GM23248 (cell line): ENCODE results near the gene SOX6. TPM values are rescaled to one million over a fixed set of nuclear protein-coding genes. Genes with fewer than 3 reads are reported as not detected.

ENCODE experiments used
- DNase-seq: peaks from one replicate; pipeline ENCODE4 v3.0.0-alpha.2; 2015
- H2AFZ ChIP-seq: fragments of 200-600 bp; sonication (generic); 2 replicates; pipeline ENCODE4 v1.6.1; 2016; ENCODE audit warnings: antibody characterized with exemption
- H3F3A ChIP-seq: fragments of 200-600 bp; sonication (generic); 2 replicates; pipeline ENCODE4 v1.6.1; 2016; ENCODE audit warnings: mild to moderate bottlenecking, antibody characterized with exemption, mixed run types; ENCODE audit not compliant: insufficient read depth
- H3K27ac ChIP-seq: fragments of 200-600 bp; sonication (generic); 2 replicates; pipeline ENCODE4 v1.5.1; 2016; ENCODE audit warnings: mild to moderate bottlenecking
- H3K27me3 ChIP-seq: fragments of 200-600 bp; sonication (generic); replicated peaks from 2 replicates; pipeline ENCODE4 v1.6.1; 2016; ENCODE audit warnings: mild to moderate bottlenecking; ENCODE audit not compliant: insufficient read depth
- H3K36me3 ChIP-seq: fragments of 200-600 bp; sonication (generic); 2 replicates; pipeline ENCODE4 v1.6.1; 2016; ENCODE audit warnings: low read depth, mild to moderate bottlenecking
- H3K4me1 ChIP-seq: fragments of 200-600 bp; sonication (generic); 2 replicates; pipeline ENCODE4 v1.6.1; 2016; ENCODE audit warnings: mild to moderate bottlenecking; ENCODE audit not compliant: insufficient read depth
- H3K4me2 ChIP-seq: fragments of 200-600 bp; sonication (generic); one replicate; pipeline ENCODE4 v1.6.1; 2016; ENCODE audit warnings: mild to moderate bottlenecking; ENCODE audit not compliant: unreplicated experiment
- H3K4me3 ChIP-seq: fragments of 200-600 bp; sonication (generic); 2 replicates; pipeline ENCODE4 v1.5.1; 2016; ENCODE audit warnings: mild to moderate bottlenecking
- H3K79me2 ChIP-seq: fragments of 200-600 bp; sonication (generic); 2 replicates; pipeline ENCODE4 v1.6.1; 2016; ENCODE audit warnings: mild to moderate bottlenecking; ENCODE audit not compliant: insufficient read depth
- H3K9ac ChIP-seq: fragments of 200-600 bp; sonication (generic); 2 replicates; pipeline ENCODE4 v1.6.1; 2016; ENCODE audit warnings: mild to moderate bottlenecking
- H3K9me2 ChIP-seq: fragments of 200-600 bp; sonication (generic); 2 replicates; pipeline ENCODE4 v1.6.1; 2016; ENCODE audit warnings: mixed run types, mild to moderate bottlenecking, moderate library complexity; ENCODE audit not compliant: insufficient read depth
- H3K9me3 ChIP-seq: fragments of 200-600 bp; sonication (generic); one replicate; pipeline ENCODE4 v1.6.1; 2017; ENCODE audit warnings: low read depth
- H4K20me1 ChIP-seq: fragments of 200-600 bp; sonication (generic); 2 replicates; pipeline ENCODE4 v1.6.0; 2016; ENCODE audit not compliant: insufficient read depth
- EZH2 ChIP-seq: fragments of 200-600 bp; sonication (generic); IDR thresholded peaks from 2 replicates; pipeline ENCODE4 v1.6.1; 2018; ENCODE audit warnings: antibody characterized with exemption, mild to moderate bottlenecking; ENCODE audit not compliant: insufficient read depth, poor library complexity, severe bottlenecking
- EZH2phosphoT487 ChIP-seq: fragments of 200-600 bp; sonication (generic); IDR thresholded peaks from 2 replicates; pipeline ENCODE4 v1.6.1; 2018; ENCODE audit warnings: antibody characterized with exemption, moderate library complexity, mild to moderate bottlenecking, low read depth; ENCODE audit not compliant: insufficient read depth
- WGBS, 2 experiments: methylation state at CpG; one replicate each; pipeline ENCODE4 v1.1.6; 2015 to 2017; ENCODE audit warnings: low lambda C conversion rate in 2 of 2, low coverage in 1 of 2; ENCODE audit errors: missing lambda C conversion rate in 2 of 2; 5-methylcytosine and 5-hydroxymethylcytosine counted together
- in situ Hi-C: fragments of 300-500 bp; cut with MboI; formaldehyde crosslinking; loops from 2 replicates; pipeline ENCODE4 v1.15.0; 2020
- polyA plus RNA-seq: library from polyadenylated mRNA; unstranded; fragments of >200 nt; fragmentation: Nextera tagmentation; extraction: Ambion mirVana; gene quantifications from 2 replicates; pipeline ENCODE4 v1.2.1, GENCODE V29; 2016
- total RNA-seq: library from RNA; depleted of rRNA; stranded (reverse); fragments of >200 nt; shearing (Covaris generic); gene quantifications from 2 replicates; pipeline ENCODE4 v1.2.3, GENCODE V29; 2014

The SOX6 gene
- total and polyA plus RNA-seq, 2 experiments from 2014 or later, result under 0.01 to 0.49 TPM

DNA sequence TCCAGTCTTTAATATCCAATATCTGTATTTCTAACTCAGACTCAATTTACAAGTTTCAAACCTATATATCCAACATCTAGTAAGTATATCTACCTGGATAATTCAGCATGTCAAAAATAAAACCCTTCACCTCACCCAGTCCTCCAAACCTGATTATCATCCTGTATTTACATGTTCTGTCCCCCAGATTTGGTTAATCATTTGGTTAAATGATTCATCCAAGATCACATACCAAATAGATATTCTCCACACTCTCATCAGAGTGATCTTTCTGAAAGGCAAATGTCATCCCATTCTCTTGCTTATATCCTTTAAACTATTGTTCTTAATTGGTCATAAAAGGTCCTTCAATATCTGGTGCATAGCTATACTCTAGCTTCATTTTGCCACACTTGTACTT is 199.0 kb downstream of the SOX6 start:
- Histone ChIP-seq H3K27ac (no peak overlapping the region), H3K4me1 (no peaks in the 10 kb centered on the region), H3K4me3 (no peak overlapping the region), H4K20me1 (no peaks in the 10 kb centered on the region), H3K79me2 (no peaks in the 10 kb centered on the region), H2AFZ (no peak overlapping the region), H3K27me3 (no peaks in the 10 kb centered on the region), H3K4me2 (no peak overlapping the region), H3K9me3 (no peaks in the 10 kb centered on the region), H3F3A (no peaks in the 10 kb centered on the region), H3K9me2 (no peaks in the 10 kb centered on the region), H3K36me3 (no peaks in the 10 kb centered on the region), H3K9ac (no peak overlapping the region)
- in situ Hi-C loops, result no loop called here
- TF ChIP-seq EZH2phosphoT487, result no peak
- no peak for DNase-seq

DNA sequence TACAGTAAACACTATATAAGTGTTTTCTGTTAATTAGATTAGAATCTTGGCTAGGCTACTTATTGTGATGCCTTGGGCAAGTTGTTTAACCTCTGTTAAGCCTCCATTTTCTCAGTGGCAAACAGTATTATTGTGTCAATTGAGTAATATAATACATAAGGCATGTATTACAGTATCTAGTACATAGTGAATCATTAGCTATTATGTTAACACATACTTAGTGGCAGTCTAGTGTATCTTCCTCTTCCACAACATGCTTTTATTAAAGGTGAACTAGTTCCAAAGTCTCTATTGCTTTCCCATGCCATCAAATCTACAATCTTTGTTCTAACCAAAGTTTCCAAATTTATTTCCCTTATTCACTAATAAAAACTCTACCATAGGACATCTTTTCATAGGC is 200.9 kb downstream of the SOX6 start:
- Histone ChIP-seq H3K27ac (no peak overlapping the region), H3F3A (no peaks in the 10 kb centered on the region), H3K4me2 (no peak overlapping the region), H3K79me2 (no peaks in the 10 kb centered on the region), H3K36me3 (no peaks in the 10 kb centered on the region), H3K4me3 (no peak overlapping the region), H4K20me1 (no peaks in the 10 kb centered on the region), H3K9me3 (no peaks in the 10 kb centered on the region), H2AFZ (no peak overlapping the region), H3K9me2 (no peaks in the 10 kb centered on the region), H3K27me3 (0 out of 2 replicates have a peak, but pooled peaks cover 3% of the 10 kb centered on the region), H3K4me1 (no peaks in the 10 kb centered on the region), H3K9ac (no peak overlapping the region)
- in situ Hi-C loops, result no loop called here
- DNase-seq, result no peak
- TF ChIP-seq EZH2phosphoT487 (no peak), EZH2 (no peak)

DNA sequence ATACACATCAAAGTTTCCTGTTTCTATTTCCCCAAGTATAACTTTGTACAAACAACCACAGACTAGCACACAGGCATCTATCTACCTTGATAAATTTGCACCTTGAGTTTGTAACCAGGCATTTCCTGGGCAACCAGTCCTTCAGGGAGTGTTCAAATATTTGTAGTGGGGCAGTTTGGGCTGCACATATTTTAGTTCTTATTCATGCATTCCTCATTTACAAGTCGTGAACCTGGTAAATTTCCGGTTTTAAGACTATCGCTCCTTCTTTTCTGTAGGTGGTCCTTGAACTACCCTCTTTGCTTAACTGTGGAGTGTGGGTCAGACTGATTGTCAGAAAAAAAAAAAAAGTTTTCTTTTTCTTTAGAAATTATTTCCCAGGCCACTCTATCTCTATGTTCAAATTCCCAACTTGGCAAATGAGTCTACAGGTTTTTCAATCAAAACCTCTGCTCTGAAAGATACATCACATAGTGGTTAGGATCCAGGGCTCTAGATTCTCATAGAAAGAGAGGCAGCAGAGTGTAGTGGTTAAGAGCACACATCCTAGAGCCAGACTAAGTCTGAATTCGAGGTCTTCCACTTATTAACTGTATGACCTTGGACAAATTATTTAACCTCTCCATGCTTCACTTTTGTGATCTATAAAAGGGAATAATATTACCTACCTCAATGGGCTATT is 201.5 kb downstream of the SOX6 start:
- TF ChIP-seq EZH2, result no peak
- TF ChIP-seq EZH2phosphoT487, result no peak
- Histone ChIP-seq H3K4me2 (no peak overlapping the region), H3K4me1 (no peaks in the 10 kb centered on the region), H3F3A (no peaks in the 10 kb centered on the region), H3K9me2 (no peaks in the 10 kb centered on the region), H3K79me2 (no peaks in the 10 kb centered on the region), H3K4me3 (no peak overlapping the region), H3K9me3 (no peaks in the 10 kb centered on the region), H3K27me3 (0 out of 2 replicates have a peak, but pooled peaks cover 6% of the 10 kb centered on the region), H4K20me1 (no peaks in the 10 kb centered on the region), H2AFZ (no peak overlapping the region), H3K9ac (no peak overlapping the region), H3K27ac (no peak overlapping the region), H3K36me3 (no peaks in the 10 kb centered on the region)
- in situ Hi-C loops, result no loop called here
- DNase-seq, result no peak
- WGBS, 2 experiments, result 38 to 40% methylated on average over 4 of the region's 4 CpGs

DNA sequence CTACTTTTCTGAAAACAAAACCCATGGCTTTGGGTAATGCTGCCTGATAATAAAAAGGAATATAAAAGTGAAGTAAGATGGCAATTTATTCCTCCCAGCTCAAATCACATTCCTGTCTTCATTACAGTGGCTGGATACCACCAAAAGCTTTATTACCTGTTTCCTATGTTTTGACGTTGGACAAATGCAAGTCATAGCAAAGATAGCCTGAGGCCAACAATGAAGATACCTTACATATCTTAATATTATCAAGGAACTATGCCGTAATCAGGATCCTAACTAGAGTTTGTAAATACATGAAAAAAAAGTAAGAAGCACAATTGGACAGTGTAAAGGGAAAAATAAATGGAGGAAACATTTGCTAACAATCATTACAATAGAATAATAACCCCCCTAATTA is 202.4 kb downstream of the SOX6 start:
- Histone ChIP-seq H3K4me2 (no peak overlapping the region), H2AFZ (no peak overlapping the region), H3K9me3 (no peaks in the 10 kb centered on the region), H3F3A (no peaks in the 10 kb centered on the region), H3K36me3 (no peaks in the 10 kb centered on the region), H3K27me3 (0 out of 2 replicates have a peak, but pooled peaks cover 6% of the 10 kb centered on the region), H3K9me2 (no peaks in the 10 kb centered on the region), H3K4me1 (no peaks in the 10 kb centered on the region), H3K4me3 (no peak overlapping the region), H4K20me1 (no peaks in the 10 kb centered on the region), H3K27ac (no peak overlapping the region), H3K9ac (no peak overlapping the region), H3K79me2 (no peaks in the 10 kb centered on the region)
- DNase-seq, result no peak
- TF ChIP-seq EZH2 (no peak), EZH2phosphoT487 (no peak)
- in situ Hi-C loops, result no loop called here
- 35 to 49% methylated on average over 2 of the region's 2 CpGs for WGBS, 2 experiments

DNA sequence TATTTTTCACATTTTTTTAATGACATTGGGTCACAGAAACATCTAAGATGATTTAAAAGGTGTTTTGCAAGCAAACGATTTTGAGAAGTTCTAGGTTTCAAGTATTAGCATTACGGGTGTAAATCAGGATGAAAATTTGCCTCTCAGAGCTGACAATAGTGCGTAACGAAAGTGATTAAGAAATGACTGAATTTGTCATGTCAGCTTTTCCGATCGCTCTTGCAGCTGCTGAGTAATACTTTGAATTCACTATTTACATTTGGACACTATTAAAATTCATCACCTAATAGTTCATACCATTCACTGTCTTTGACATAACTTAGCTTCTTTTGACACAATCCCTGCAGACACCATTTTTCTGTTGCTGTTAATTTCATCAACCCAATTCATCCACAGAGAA is 205.2 kb downstream of the SOX6 start:
- Histone ChIP-seq H3K4me2 (no peak overlapping the region), H3K4me3 (no peak overlapping the region), H2AFZ (no peak overlapping the region), H3K36me3 (no peaks in the 10 kb centered on the region), H3K9me2 (no peaks in the 10 kb centered on the region), H3K27ac (no peak overlapping the region), H3F3A (no peaks in the 10 kb centered on the region), H3K4me1 (no peaks in the 10 kb centered on the region), H3K9ac (no peak overlapping the region), H3K79me2 (no peaks in the 10 kb centered on the region), H3K27me3 (0 out of 2 replicates have a peak, but pooled peaks cover 6% of the 10 kb centered on the region), H4K20me1 (no peaks in the 10 kb centered on the region), H3K9me3 (no peaks in the 10 kb centered on the region)
- 40 to 46% methylated on average over 6 of the region's 6 CpGs for WGBS, 2 experiments
- no peak for DNase-seq
- no peak for TF ChIP-seq EZH2phosphoT487
- no peak for TF ChIP-seq EZH2
- in situ Hi-C loops, result no loop called here
